HCT116 (cell line): ENCODE data around the gene PDC. TPM values are rescaled to one million over a fixed set of nuclear protein-coding genes. Genes with fewer than 3 reads are reported as not detected.

ENCODE experiments used
- ATAC-seq: fragments of 200-7000 bp; cut with Tn5 transposase; 2 replicates; pipeline ENCODE4 v1.9.1; 2020; ENCODE audit warnings: mild to moderate bottlenecking, moderate library complexity
- BruUV-seq: library from RNA; stranded (reverse); fragments of 400-500 nt; replicated peaks from 2 replicates; lab custom pipeline; 2021; lab: Mats Ljungman, UMichigan
- CTCF ChIA-PET: fragments of 300-600 bp; sonication (Branson Sonifier 250); formaldehyde crosslinking; loops from one replicate; lab custom pipeline; 2021; ENCODE audit warnings: antibody characterized with exemption; lab: Charles Lee
- POLR2A ChIA-PET: fragments of 300-600, 350-600 bp; sonication (Branson Sonifier 250); formaldehyde crosslinking; loops from one replicate; lab custom pipeline; 2021; ENCODE audit warnings: antibody characterized with exemption; lab: Charles Lee
- RAD21 ChIA-PET, 2 experiments: fragments of 300-600 bp; sonication (Branson Sonifier 250); formaldehyde crosslinking; loops; one replicate each; lab custom pipeline; 2023; ENCODE audit warnings: low total read pairs in 2 of 2; ENCODE audit not compliant: uncharacterized antibody in 2 of 2, unreplicated experiment in 2 of 2, low non-redundant PET in 1 of 2; lab: Charles Lee
- DNase-seq: peaks from one replicate; pipeline ENCODE4 v3.0.0-alpha.2; 2010; ENCODE audit warnings: low read depth, low spot score
- H2AFZ ChIP-seq: fragments of 200-600 bp; shearing (Covaris generic), sonication (generic); 2 replicates; pipeline ENCODE4 v1.6.1; 2017; ENCODE audit warnings: low read depth, mixed run types, mixed read lengths, antibody characterized with exemption, low read length; ENCODE audit not compliant: poor library complexity, severe bottlenecking
- H3K27ac ChIP-seq: 2 replicates; pipeline ENCODE4 v1.5.1; 2012; ENCODE audit warnings: low read depth, low read length
- H3K27me3 ChIP-seq: fragments of 200-600 bp; sonication (generic); 2 replicates; pipeline ENCODE4 v1.6.1; 2016; ENCODE audit warnings: mixed run types, low read length, mixed read lengths; ENCODE audit not compliant: insufficient read depth
- H3K36me3 ChIP-seq, 2 experiments: fragments of 200-500 bp in 1 of 2; fragments of 200-600 bp in 1 of 2; sonication (Bioruptor generic) in 1 of 2; sonication (generic) in 1 of 2; 2 replicates each; pipeline versions ENCODE4 v1.5.1 to v1.6.1; 2014 to 2016; ENCODE audit warnings: low read length in 2 of 2, inconsistent platforms in 1 of 2, mixed read lengths in 1 of 2, mixed run types in 1 of 2; ENCODE audit not compliant: insufficient read depth in 2 of 2, control insufficient read depth in 1 of 2
- H3K4me1 ChIP-seq, 2 experiments: fragments of 200-600 bp in 1 of 2; sonication (generic) in 1 of 2; 2 replicates each; pipeline versions ENCODE4 v1.5.1 to v1.6.1; 2012 to 2017; ENCODE audit warnings: low read length in 2 of 2, inconsistent platforms in 1 of 2, mild to moderate bottlenecking in 1 of 2, mixed read lengths in 1 of 2, mixed run types in 1 of 2, moderate library complexity in 1 of 2; ENCODE audit not compliant: insufficient read depth in 2 of 2, control insufficient read depth in 1 of 2
- H3K4me2 ChIP-seq: fragments of 200-600 bp; sonication (generic); 2 replicates; pipeline ENCODE4 v1.6.1; 2017; ENCODE audit warnings: mixed run types, low read length, mixed read lengths
- H3K4me3 ChIP-seq, 2 experiments: fragments of 200-600 bp in 1 of 2; sonication (generic) in 1 of 2; replicated peaks in 1 of 2; 2 replicates each; pipeline ENCODE4 v1.5.1; 2011 to 2016; ENCODE audit warnings: low read length in 2 of 2, control low read depth in 1 of 2, low read depth in 1 of 2, mild to moderate bottlenecking in 1 of 2, mixed read lengths in 1 of 2, mixed run types in 1 of 2
- H3K79me2 ChIP-seq: fragments of 200-600 bp; sonication (generic); 2 replicates; pipeline ENCODE4 v1.6.1; 2017; ENCODE audit warnings: mild to moderate bottlenecking, mixed run types, low read length, moderate library complexity, mixed read lengths; ENCODE audit not compliant: insufficient read depth
- H3K9ac ChIP-seq: fragments of 200-600 bp; sonication (generic); 2 replicates; pipeline ENCODE4 v1.6.1; 2016; ENCODE audit warnings: low read length, mixed read lengths
- H3K9me2 ChIP-seq: fragments of 200-600 bp; sonication (generic), shearing (Covaris generic); 2 replicates; pipeline ENCODE4 v1.6.1; 2017; ENCODE audit warnings: mixed run types, mild to moderate bottlenecking, moderate library complexity; ENCODE audit not compliant: insufficient read depth
- H3K9me3 ChIP-seq, 2 experiments: fragments of 200-500 bp in 1 of 2; fragments of 200-600 bp in 1 of 2; sonication (Bioruptor generic) in 1 of 2; sonication (generic) in 1 of 2; 2 replicates each; pipeline ENCODE4 v1.6.1; 2014 to 2017; ENCODE audit warnings: low read length in 2 of 2, mixed read lengths in 2 of 2, inconsistent platforms in 1 of 2, low read depth in 1 of 2, mild to moderate bottlenecking in 1 of 2, mixed run types in 1 of 2, moderate library complexity in 1 of 2; ENCODE audit not compliant: control insufficient read depth in 1 of 2, insufficient read depth in 1 of 2
- H4K20me1 ChIP-seq: fragments of 200-600 bp; sonication (generic), shearing (Covaris generic); 2 replicates; pipeline ENCODE4 v1.6.1; 2017; ENCODE audit warnings: mixed run types, mild to moderate bottlenecking, moderate library complexity; ENCODE audit not compliant: insufficient read depth
- CBX3 ChIP-seq: IDR thresholded peaks from 2 replicates; pipeline ENCODE4 v1.6.1; 2012; ENCODE audit warnings: low read depth
- CEBPB ChIP-seq: IDR thresholded peaks from 2 replicates; pipeline ENCODE4 v1.6.1; 2012; ENCODE audit warnings: low read depth
- CTCF ChIP-seq, 3 experiments: fragments of 200-600 bp in 1 of 3; sonication (generic) in 1 of 3; IDR thresholded peaks in 2 of 3; conservative IDR thresholded peaks in 1 of 3; 2 replicates each; pipeline ENCODE4 v1.5.1; 2012 to 2017; ENCODE audit warnings: low read depth in 2 of 3, low read length in 2 of 3, antibody characterized with exemption in 1 of 3, borderline replicate concordance in 1 of 3, control low read depth in 1 of 3, mild to moderate bottlenecking in 1 of 3, mixed read lengths in 1 of 3, mixed run types in 1 of 3, moderate library complexity in 1 of 3; ENCODE audit not compliant: insufficient read depth in 1 of 3
- EGR1 ChIP-seq: IDR thresholded peaks from 2 replicates; pipeline ENCODE4 v1.6.1; 2012; ENCODE audit warnings: low read depth
- ELF1 ChIP-seq: IDR thresholded peaks from 2 replicates; pipeline ENCODE4 v1.6.1; 2012; ENCODE audit warnings: low read depth, borderline replicate concordance
- EZH2 ChIP-seq: fragments of 200-600 bp; sonication (generic); IDR thresholded peaks from 2 replicates; pipeline ENCODE4 v1.6.1; 2017; ENCODE audit warnings: antibody characterized with exemption, mixed run types
- FOSL1 ChIP-seq: IDR thresholded peaks from 2 replicates; pipeline ENCODE4 v1.6.1; 2012; ENCODE audit warnings: low read depth
- JUND ChIP-seq: IDR thresholded peaks from 2 replicates; pipeline ENCODE4 v1.6.1; 2012
- POLR2A ChIP-seq: IDR thresholded peaks from 2 replicates; pipeline ENCODE4 v1.7.0; 2011; ENCODE audit warnings: borderline replicate concordance; ENCODE audit not compliant: insufficient read depth, insufficient read length; ENCODE audit errors: extremely low read depth
- POLR2AphosphoS5 ChIP-seq: IDR thresholded peaks from 2 replicates; pipeline ENCODE4 v1.6.1; 2011; ENCODE audit warnings: mild to moderate bottlenecking, low read depth, low read length, moderate library complexity
- RAD21 ChIP-seq: IDR thresholded peaks from 2 replicates; pipeline ENCODE4 v1.6.1; 2012; ENCODE audit warnings: low read depth, mild to moderate bottlenecking
- SIN3A ChIP-seq: IDR thresholded peaks from 2 replicates; pipeline ENCODE4 v1.6.1; 2012; ENCODE audit warnings: low read depth
- SRF ChIP-seq: IDR thresholded peaks from 2 replicates; pipeline ENCODE4 v1.6.1; 2012; ENCODE audit warnings: low read depth
- TCF7L2 ChIP-seq: IDR thresholded peaks from 2 replicates; pipeline ENCODE4 v1.7.0; 2011; ENCODE audit warnings: borderline replicate concordance, inconsistent platforms; ENCODE audit not compliant: insufficient read depth, insufficient read length; ENCODE audit errors: extremely low read depth
- YY1 ChIP-seq: IDR thresholded peaks from 2 replicates; pipeline ENCODE4 v1.6.1; 2011; ENCODE audit warnings: low read length, low read depth, moderate library complexity, mild to moderate bottlenecking; ENCODE audit not compliant: insufficient replicate concordance; ENCODE audit errors: extremely low read depth
- ZNF274 ChIP-seq: fragments of 200-500 bp; sonication (Bioruptor generic); IDR thresholded peaks from 2 replicates; pipeline ENCODE4 v1.6.1; 2014; ENCODE audit warnings: mild to moderate bottlenecking, low read depth, low read length, inconsistent platforms
- intact Hi-C: fragments of 100-400 bp; cut with micrococcal nuclease; formaldehyde crosslinking; loops from 2 replicates; pipeline ENCODE4 v1.10.0; 2022
- total RNA-seq: library from RNA; stranded (reverse); gene quantifications from one replicate; pipeline ENCODE4 v1.2.1, GENCODE V29; 2021; ENCODE audit not compliant: unreplicated experiment
- TF ChIP-seq, protein P1 (sequence below): IDR thresholded peaks from 2 replicates; pipeline ENCODE4 v1.6.1; 2012
- TF ChIP-seq, protein P2 (sequence below): IDR thresholded peaks from 2 replicates; pipeline ENCODE4 v1.6.1; 2012; ENCODE audit warnings: low read depth
- TF ChIP-seq, protein P3 (sequence below): IDR thresholded peaks from 2 replicates; pipeline ENCODE4 v1.6.1; 2011; ENCODE audit warnings: mild to moderate bottlenecking, low read length, moderate library complexity; ENCODE audit not compliant: insufficient replicate concordance; ENCODE audit errors: extremely low read depth
- TF ChIP-seq, protein P4 (sequence below): IDR thresholded peaks from 2 replicates; pipeline ENCODE4 v1.6.1; 2012

Gene PDC
- total RNA-seq, 1 experiment from 2014 or later = not detected

GRCh38 chr1:186491336-186491735, 30.4 kb upstream of the PDC start:
- no peak for TF ChIP-seq ELF1
- no peak for TF ChIP-seq FOSL1
- no peak for TF ChIP-seq CEBPB
- TF ChIP-seq ZNF274 = no peak
- no peak for TF ChIP-seq EZH2
- TF ChIP-seq, protein P1, sequence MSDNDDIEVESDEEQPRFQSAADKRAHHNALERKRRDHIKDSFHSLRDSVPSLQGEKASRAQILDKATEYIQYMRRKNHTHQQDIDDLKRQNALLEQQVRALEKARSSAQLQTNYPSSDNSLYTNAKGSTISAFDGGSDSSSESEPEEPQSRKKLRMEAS = no peak
- no peak for TF ChIP-seq SRF
- TF ChIP-seq, protein P2, sequence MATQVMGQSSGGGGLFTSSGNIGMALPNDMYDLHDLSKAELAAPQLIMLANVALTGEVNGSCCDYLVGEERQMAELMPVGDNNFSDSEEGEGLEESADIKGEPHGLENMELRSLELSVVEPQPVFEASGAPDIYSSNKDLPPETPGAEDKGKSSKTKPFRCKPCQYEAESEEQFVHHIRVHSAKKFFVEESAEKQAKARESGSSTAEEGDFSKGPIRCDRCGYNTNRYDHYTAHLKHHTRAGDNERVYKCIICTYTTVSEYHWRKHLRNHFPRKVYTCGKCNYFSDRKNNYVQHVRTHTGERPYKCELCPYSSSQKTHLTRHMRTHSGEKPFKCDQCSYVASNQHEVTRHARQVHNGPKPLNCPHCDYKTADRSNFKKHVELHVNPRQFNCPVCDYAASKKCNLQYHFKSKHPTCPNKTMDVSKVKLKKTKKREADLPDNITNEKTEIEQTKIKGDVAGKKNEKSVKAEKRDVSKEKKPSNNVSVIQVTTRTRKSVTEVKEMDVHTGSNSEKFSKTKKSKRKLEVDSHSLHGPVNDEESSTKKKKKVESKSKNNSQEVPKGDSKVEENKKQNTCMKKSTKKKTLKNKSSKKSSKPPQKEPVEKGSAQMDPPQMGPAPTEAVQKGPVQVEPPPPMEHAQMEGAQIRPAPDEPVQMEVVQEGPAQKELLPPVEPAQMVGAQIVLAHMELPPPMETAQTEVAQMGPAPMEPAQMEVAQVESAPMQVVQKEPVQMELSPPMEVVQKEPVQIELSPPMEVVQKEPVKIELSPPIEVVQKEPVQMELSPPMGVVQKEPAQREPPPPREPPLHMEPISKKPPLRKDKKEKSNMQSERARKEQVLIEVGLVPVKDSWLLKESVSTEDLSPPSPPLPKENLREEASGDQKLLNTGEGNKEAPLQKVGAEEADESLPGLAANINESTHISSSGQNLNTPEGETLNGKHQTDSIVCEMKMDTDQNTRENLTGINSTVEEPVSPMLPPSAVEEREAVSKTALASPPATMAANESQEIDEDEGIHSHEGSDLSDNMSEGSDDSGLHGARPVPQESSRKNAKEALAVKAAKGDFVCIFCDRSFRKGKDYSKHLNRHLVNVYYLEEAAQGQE = no peak
- no peak for TF ChIP-seq SIN3A
- no peak for TF ChIP-seq YY1
- TF ChIP-seq JUND = no peak
- no peak for TF ChIP-seq RAD21
- no peak for TF ChIP-seq TCF7L2
- no peak for TF ChIP-seq POLR2A
- TF ChIP-seq, protein P3, sequence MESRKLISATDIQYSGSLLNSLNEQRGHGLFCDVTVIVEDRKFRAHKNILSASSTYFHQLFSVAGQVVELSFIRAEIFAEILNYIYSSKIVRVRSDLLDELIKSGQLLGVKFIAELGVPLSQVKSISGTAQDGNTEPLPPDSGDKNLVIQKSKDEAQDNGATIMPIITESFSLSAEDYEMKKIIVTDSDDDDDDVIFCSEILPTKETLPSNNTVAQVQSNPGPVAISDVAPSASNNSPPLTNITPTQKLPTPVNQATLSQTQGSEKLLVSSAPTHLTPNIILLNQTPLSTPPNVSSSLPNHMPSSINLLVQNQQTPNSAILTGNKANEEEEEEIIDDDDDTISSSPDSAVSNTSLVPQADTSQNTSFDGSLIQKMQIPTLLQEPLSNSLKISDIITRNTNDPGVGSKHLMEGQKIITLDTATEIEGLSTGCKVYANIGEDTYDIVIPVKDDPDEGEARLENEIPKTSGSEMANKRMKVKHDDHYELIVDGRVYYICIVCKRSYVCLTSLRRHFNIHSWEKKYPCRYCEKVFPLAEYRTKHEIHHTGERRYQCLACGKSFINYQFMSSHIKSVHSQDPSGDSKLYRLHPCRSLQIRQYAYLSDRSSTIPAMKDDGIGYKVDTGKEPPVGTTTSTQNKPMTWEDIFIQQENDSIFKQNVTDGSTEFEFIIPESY = no peak
- TF ChIP-seq CBX3 = no peak
- no peak for TF ChIP-seq EGR1
- no peak for TF ChIP-seq POLR2AphosphoS5
- TF ChIP-seq CTCF (IDR thresholded peaks at IDR 0.05 in 2 of 3, conservative IDR thresholded peaks at IDR 0.05 in 1 of 3; ENCODE audit: borderline replicate concordance in 1 of 3, insufficient read depth in 1 of 3, low read depth in 2 of 3, low read length in 2 of 3) = no peak
- TF ChIP-seq, protein P4, sequence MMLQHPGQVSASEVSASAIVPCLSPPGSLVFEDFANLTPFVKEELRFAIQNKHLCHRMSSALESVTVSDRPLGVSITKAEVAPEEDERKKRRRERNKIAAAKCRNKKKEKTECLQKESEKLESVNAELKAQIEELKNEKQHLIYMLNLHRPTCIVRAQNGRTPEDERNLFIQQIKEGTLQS = no peak
- Histone ChIP-seq H2AFZ (no peak overlapping the region), H3K36me3 (no peaks in the 10 kb centered on the region), H3K27me3 (no peaks in the 10 kb centered on the region), H3K79me2 (no peaks in the 10 kb centered on the region), H3K27ac (no peak overlapping the region), H3K9me3 (no peaks in the 10 kb centered on the region), H4K20me1 (no peaks in the 10 kb centered on the region), H3K9me2 (no peaks in the 10 kb centered on the region), H3K4me1 (no peaks in the 10 kb centered on the region), H3K9ac (no peak overlapping the region), H3K4me2 (no peak overlapping the region), H3K4me3 (no peak overlapping the region)
- no peak for DNase-seq
- CTCF ChIA-PET = no interaction called here
- intact Hi-C loops = no loop called here
- no TSS peak for BruUV-seq
- RAD21 ChIA-PET = no interaction called here
- POLR2A ChIA-PET = no interaction called here
- ATAC-seq = no peak
